Dendritic cell treated with granulocyte-macrophage colony-stimulating factor and Interleukin-4, amounts not matched to agents 40 ng/mL and 50 ng/mL, for 4 days (primary cell): ENCODE results near the gene SNED1.
"Not testable (repeated sequence)": the region's sequence is repeated elsewhere in the genome, so short reads cannot be mapped to it uniquely, and the experiment has no call there.

ENCODE experiments used
- H3K27ac Mint-ChIP-seq: one replicate; pipeline ENCODE4 v1.8.0; 2022; ENCODE audit warnings: mild to moderate bottlenecking, mixed read lengths
- H3K27me3 Mint-ChIP-seq: one replicate; pipeline ENCODE4 v1.8.0; 2022; ENCODE audit warnings: mild to moderate bottlenecking, mixed read lengths
- H3K36me3 Mint-ChIP-seq: one replicate; pipeline ENCODE4 v1.8.0; 2022; ENCODE audit warnings: low read depth, mixed read lengths
- H3K4me1 Mint-ChIP-seq: one replicate; pipeline ENCODE4 v1.8.0; 2022; ENCODE audit warnings: low read depth, mixed read lengths
- H3K4me3 Mint-ChIP-seq: one replicate; pipeline ENCODE4 v1.8.0; 2022; ENCODE audit warnings: mild to moderate bottlenecking, moderate library complexity, mixed read lengths
- H3K9me3 Mint-ChIP-seq: one replicate; pipeline ENCODE4 v1.8.0; 2022; ENCODE audit warnings: mixed read lengths
- intact Hi-C: fragments of 100-400 bp; cut with micrococcal nuclease; formaldehyde crosslinking; loops from one replicate; pipeline ENCODE4 v1.15.0; 2022

The SNED1 gene

DNA sequence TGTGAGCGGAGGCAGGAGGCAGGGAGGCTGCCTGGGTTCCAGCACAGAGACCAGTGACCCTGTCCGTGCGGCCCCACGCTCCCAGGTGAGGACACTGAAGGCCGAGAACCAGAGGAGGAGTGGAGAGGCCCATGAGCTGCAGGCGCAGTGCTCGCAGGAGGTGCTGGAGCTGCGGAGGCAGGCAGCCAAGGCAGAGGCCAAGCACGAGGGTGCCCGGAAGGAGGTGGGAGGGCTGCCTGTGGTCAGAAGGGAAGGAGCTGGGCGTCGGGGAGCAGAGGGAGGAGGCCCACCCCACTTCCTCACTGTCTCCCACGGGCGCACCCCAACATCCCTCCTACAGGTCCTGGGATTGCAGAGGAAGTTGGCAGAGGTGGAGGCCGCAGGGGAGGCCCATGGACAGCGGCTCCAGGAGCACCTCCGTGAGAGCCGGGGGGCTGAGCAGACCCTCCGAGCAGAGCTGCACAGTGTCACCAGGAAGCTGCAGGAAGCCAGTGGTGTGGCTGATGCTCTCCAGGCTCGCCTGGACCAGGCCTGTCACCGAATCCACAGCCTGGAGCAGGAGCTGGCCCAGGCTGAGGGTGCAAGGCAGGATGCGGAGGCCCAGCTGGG is 33.0 kb upstream of the SNED1 start:
- H3K4me3 Mint-ChIP-seq: peak overlapping the region; percentile 54
- intact Hi-C loops: no loop called here
- H3K36me3 Mint-ChIP-seq: no peaks in the 10 kb centered on the region
- no peaks in the 10 kb centered on the region for H3K27me3 Mint-ChIP-seq
- H3K4me1 Mint-ChIP-seq: peaks cover 10% of the 10 kb centered on the region
- no peak overlapping the region for H3K27ac Mint-ChIP-seq
- no peaks in the 10 kb centered on the region for H3K9me3 Mint-ChIP-seq

DNA sequence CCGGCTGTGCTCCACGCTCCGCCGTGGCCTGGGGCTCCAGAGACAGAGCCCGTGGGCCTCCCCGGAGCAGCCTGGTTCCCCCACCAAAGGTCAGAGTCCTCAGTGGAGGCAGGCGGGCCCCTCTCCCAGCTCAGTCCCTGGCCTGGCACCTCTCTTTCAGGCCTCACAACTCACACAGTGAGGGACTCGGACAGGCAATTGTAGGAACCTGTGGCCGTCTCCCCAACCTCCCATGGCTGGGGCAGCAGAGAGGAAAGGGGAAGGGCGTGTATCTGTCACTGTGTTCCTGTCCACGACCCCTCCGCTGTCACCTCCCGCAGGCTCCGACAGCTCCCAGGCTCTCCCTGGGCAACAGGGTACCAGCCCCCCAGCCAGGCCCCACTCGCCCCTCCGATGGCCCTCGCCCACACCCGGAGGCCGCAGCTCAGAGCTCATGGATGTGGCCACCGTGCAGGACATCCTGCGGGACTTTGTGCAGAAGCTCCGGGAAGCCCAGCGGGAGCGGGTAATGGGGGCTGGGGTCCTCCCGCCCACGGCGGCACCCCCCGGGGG is 32.4 kb upstream of the SNED1 start:
- Mint-ChIP-seq H3K36me3 (no peaks in the 10 kb centered on the region), H3K4me1 (peaks cover 12% of the 10 kb centered on the region), H3K27me3 (peaks cover 3% of the 10 kb centered on the region), H3K27ac (no peak overlapping the region), H3K4me3 (no peak overlapping the region), H3K9me3 (no peaks in the 10 kb centered on the region)
- intact Hi-C loops: no loop called here

DNA sequence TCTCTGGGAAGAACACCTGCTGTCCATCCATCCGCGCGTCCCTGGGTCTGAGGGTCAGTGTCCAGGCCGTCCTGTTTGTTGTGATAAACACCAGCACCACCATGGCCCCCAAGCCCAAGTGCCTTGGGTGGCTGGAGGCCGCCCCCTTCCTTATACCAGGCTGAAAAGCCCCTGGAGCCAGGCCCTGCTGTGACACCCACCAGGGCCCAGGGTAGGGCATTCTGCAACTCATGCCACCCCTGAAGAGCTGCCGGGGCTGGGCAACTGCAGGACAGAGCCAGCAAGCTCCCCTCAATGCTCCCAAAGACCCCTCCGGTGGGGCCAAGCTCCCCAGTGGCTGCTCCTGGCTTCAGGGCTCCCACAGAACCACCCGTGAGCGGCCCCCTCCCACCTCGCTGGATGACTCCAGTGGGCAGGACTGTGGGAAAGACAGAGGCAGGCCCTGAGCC is 31.9 kb upstream of the SNED1 start:
- intact Hi-C loops: no loop called here
- Mint-ChIP-seq H3K4me3 (peak overlapping the region; percentile 41), H3K4me1 (peaks cover 12% of the 10 kb centered on the region), H3K36me3 (no peaks in the 10 kb centered on the region), H3K27ac (no peak overlapping the region), H3K9me3 (no peaks in the 10 kb centered on the region), H3K27me3 (peaks cover 6% of the 10 kb centered on the region)

DNA sequence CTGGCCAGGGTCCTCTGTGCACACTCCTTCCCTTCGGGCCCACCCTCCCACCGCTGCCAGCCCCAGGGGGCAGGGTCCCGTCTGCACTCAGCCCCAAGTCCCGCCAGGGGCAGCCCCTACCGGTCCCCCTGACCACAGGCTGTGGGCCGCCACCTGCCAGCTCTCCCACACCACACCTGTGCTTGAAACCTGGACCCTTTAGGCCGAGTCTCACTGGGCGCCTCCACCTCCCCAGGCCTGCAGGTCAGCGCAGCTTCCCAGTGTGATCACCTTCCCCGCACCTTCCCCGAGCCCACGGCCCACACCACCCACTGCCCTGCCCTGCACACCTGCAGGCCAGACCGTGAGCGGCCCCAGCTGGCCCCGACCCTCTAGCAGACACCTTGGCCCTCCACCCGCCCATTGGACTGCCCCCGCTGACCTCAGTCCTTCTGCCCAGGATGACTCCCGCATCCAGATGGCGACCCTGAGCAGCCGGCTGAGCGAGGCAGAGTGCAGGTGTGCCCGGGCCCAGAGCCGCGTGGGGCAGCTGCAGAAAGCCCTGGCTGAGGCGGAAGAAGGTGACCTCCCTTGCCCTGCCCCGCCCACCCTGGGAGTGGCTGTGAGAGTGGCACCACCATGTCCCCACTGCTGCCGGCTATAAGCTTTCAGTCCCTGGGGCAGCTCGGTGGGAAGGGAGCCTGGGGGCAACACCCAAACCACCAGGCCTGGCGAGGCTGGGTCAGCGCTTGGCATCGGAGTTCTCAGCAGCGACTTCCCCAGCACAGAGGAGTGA is 31.3 kb upstream of the SNED1 start:
- no peak overlapping the region for H3K27ac Mint-ChIP-seq
- intact Hi-C loops: no loop called here

DNA sequence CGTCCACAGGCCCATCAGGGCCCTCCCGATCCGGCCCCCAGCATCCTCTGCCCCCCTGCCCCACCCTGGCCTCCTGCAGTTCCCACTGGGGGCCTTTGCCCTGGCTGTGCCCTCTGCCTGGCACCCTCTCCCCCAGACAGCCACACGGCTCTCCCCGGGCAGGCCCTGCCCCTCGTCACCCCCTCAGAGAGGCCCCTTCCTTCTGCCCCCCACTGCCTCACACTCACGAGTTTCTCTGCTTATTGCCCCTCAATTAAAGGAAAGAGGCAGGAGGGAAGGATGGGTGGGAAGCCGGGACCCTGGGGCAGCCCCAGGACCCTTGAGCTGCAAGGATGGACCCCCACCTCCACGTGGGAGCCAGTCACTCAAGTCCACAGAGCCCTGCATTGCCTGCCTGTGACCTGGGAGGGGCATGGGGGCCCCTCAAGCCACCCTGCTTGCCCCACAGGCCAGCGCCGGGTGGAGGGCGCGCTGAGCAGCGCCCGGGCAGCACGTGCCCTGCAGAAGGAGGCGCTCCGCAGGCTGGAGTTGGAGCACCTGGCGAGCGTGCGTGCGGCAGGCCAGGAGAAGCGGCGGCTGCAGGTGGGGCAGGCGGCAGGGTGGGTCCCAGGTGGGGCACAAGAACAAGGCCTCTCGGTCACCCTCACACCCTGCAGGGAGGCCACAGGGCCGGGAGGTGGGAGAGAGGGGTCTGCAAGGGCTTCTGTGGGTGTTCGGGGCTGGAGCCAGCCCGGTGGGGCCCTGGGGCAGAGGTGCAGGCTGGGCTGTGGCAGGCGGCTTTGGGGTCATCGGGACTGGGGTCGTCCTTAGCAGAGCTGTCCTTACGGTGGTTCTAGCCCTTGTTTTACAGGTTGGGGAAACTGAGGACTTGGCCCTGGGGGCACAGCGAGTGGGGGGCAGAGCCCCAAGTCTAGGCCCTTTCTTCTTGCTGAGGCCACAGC is 30.5 kb upstream of the SNED1 start:
- H3K27me3 Mint-ChIP-seq: peaks cover 17% of the 10 kb centered on the region
- H3K4me3 Mint-ChIP-seq: no peak overlapping the region
- no peaks in the 10 kb centered on the region for H3K9me3 Mint-ChIP-seq
- H3K27ac Mint-ChIP-seq: no peak overlapping the region
- intact Hi-C loops: no loop called here
- H3K36me3 Mint-ChIP-seq: no peaks in the 10 kb centered on the region
- peaks cover 12% of the 10 kb centered on the region for H3K4me1 Mint-ChIP-seq

More for the DNA sequence above, 31.3 kb upstream of the SNED1 start:
- Mint-ChIP-seq H3K36me3 (no peaks in the 10 kb centered on the region), H3K4me3 (peak overlapping the region; percentile 33), H3K4me1 (peaks cover 12% of the 10 kb centered on the region), H3K9me3 (no peaks in the 10 kb centered on the region), H3K27me3 (peaks cover 10% of the 10 kb centered on the region)

DNA sequence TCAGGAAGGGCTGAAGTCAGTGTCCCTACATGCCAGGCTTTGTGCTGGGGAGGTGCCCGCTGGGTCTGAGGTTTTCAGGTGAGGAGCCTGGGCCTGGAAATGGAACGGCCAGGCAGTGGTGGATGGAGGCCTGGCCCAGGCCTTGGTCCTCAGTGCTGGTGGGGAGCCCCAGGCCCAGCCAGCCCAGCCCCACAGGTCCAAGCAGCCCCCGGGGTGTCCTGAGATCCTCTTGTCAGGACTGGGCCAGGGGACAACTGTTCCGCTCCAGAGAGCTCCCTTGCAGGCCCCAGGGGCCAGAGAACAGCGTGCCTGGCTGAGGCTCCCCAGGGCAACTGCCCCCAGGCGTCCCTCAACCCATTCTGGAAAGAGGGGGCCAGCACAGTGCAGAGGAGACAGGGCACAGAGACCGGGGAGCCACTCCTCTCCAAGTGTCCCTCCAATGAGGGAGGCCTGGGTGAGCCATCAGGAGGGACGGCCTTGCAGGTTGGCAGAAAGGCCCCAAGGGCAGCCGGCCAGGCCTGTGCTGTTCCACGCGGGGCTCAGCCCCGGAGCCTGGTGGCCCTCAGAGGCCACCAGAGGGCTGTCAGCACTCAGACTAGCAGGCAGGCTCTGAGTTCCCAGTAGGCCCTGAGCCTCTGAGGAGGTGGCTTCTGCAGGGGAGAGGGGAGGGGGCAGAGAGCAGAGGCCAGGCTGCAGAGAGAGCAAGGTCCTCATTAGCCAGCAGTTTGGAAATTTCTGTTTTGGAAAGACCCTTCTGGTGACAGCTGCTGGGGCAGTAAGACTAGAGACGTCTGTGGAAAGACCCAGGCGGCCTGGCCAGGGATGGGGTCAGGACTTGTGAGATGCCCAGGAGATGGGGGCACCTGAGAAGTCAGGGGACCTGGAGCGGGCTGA is 29.4 kb upstream of the SNED1 start:
- no peaks in the 10 kb centered on the region for H3K9me3 Mint-ChIP-seq
- peaks cover 20% of the 10 kb centered on the region for H3K27me3 Mint-ChIP-seq
- no peak overlapping the region for H3K4me3 Mint-ChIP-seq
- H3K36me3 Mint-ChIP-seq: no peaks in the 10 kb centered on the region
- H3K27ac Mint-ChIP-seq: no peak overlapping the region
- peaks cover 12% of the 10 kb centered on the region for H3K4me1 Mint-ChIP-seq
- intact Hi-C loops: no loop called here

DNA sequence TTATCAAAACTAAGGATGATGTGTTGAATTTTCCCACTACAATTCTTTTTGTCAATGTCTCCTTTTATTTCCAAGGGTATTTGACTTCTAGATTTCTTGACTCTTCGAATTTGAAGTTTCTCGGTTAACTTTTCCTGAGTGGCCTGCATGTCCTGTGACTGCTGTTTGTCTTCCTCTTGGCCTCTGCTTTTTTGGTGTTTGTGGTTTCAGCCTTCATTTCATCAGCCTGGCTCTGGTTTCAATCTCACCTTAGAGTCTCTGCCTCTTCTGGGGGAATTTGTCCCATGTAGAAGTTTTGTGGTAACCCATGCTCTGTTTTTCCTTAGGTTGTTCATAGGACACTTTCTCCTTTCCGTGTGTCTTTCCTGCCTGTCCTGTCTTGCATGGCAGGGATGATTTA is 28.3 kb upstream of the SNED1 start:
- H3K9me3 Mint-ChIP-seq: no peaks in the 10 kb centered on the region
- H3K4me1 Mint-ChIP-seq: peaks cover 19% of the 10 kb centered on the region
- no peak overlapping the region for H3K4me3 Mint-ChIP-seq
- H3K27me3 Mint-ChIP-seq: peaks cover 25% of the 10 kb centered on the region
- no peak overlapping the region for H3K27ac Mint-ChIP-seq
- intact Hi-C loops: no loop called here
- no peaks in the 10 kb centered on the region for H3K36me3 Mint-ChIP-seq

DNA sequence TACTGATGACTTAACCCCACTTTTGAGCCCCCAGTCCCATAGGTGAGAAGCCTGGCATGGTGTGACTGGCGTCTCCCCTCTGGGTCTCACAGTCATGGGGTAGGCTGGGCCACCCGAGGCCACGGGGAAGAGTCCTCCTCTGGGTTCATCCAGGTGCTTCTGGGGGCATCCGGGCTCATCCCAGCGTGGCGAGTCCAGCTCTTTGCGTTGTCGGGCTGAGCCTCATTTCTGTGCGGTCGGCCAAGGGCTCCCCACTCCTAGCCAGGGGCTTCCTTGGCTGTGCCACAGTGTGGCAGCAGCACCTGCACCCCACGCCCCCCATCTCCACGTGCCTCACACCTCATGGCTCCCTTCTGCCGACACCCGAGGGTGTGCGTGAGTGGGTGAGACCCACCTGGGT is 27.6 kb upstream of the SNED1 start:
- H3K27ac Mint-ChIP-seq: no peak overlapping the region
- peaks cover 28% of the 10 kb centered on the region for H3K27me3 Mint-ChIP-seq
- H3K36me3 Mint-ChIP-seq: no peaks in the 10 kb centered on the region

DNA sequence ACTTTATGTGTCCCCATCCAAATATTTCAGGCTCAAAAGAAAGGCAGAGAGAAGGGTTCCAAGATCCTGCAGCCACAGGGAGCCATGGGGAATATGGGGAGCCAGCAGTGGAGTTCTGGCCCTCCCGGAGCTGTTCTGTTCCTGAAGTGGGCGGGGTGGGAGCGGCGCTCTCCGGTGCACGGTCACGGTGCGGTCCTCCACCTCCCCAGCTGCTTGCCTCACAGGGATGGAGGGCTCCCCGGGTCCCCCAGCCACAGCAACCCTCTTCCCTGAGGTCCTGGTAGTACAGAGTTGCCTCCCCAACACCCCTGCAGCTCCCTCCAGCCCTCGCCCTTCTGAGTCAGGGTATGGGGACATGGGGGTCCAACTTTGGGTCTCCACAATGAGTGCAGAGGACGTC is 26.2 kb upstream of the SNED1 start:
- no peak overlapping the region for H3K4me3 Mint-ChIP-seq
- H3K36me3 Mint-ChIP-seq: no peaks in the 10 kb centered on the region
- peaks cover 17% of the 10 kb centered on the region for H3K4me1 Mint-ChIP-seq
- peaks cover 28% of the 10 kb centered on the region for H3K27me3 Mint-ChIP-seq
- no peaks in the 10 kb centered on the region for H3K9me3 Mint-ChIP-seq
- H3K27ac Mint-ChIP-seq: no peak overlapping the region
- intact Hi-C loops: no loop called here

More for the DNA sequence above, 27.6 kb upstream of the SNED1 start:
- H3K4me1 Mint-ChIP-seq: peaks cover 20% of the 10 kb centered on the region
- no peaks in the 10 kb centered on the region for H3K9me3 Mint-ChIP-seq
- H3K4me3 Mint-ChIP-seq: no peak overlapping the region
- intact Hi-C loops: no loop called here

DNA sequence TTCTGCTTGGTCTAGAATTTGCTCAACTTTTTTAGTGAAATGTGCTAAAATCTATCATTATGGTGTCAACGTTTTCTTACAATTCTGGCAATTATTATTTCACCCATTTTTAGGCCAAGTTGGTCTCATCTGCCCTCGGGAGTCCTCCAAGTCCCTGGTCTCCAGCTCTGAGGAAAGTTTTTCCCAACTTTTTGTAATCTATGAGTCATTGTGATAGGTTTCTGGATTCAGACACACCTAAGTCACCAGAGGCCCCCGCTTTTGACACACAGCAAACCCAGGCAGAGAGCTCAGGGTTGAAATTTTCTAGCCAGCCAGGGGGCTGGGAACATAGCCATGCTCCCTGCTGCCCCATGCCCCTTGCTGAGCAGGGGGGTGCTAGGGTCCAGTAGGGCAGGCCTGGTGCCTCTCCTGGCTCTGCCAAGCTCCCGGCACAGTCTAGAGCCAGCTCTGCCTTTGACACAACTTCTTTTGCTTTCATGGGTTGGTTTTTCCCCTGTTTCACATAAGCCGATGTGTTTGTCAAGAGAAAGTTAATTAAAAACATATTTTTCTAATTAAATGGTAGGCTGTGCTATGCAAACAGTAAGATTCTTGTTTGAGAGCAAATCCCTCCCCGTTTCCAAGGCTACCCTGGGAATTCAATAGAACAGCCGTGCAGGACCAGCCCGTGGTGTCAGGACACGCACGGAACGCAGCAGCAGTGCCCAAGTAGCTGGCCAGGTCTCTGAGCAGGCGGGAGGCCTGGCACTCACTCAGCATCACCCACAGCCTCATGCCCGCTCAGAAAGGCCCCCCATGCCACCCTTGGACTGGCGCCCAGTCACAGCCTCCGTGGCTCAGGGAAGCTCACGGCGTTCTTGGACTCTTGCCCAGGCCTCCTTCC is 25.5 kb upstream of the SNED1 start:
- Mint-ChIP-seq H3K9me3 (no peaks in the 10 kb centered on the region), H3K36me3 (no peaks in the 10 kb centered on the region), H3K4me1 (peaks cover 15% of the 10 kb centered on the region), H3K27me3 (peaks cover 28% of the 10 kb centered on the region), H3K4me3 (no peak overlapping the region), H3K27ac (no peak overlapping the region)
- intact Hi-C loops: no loop called here

DNA sequence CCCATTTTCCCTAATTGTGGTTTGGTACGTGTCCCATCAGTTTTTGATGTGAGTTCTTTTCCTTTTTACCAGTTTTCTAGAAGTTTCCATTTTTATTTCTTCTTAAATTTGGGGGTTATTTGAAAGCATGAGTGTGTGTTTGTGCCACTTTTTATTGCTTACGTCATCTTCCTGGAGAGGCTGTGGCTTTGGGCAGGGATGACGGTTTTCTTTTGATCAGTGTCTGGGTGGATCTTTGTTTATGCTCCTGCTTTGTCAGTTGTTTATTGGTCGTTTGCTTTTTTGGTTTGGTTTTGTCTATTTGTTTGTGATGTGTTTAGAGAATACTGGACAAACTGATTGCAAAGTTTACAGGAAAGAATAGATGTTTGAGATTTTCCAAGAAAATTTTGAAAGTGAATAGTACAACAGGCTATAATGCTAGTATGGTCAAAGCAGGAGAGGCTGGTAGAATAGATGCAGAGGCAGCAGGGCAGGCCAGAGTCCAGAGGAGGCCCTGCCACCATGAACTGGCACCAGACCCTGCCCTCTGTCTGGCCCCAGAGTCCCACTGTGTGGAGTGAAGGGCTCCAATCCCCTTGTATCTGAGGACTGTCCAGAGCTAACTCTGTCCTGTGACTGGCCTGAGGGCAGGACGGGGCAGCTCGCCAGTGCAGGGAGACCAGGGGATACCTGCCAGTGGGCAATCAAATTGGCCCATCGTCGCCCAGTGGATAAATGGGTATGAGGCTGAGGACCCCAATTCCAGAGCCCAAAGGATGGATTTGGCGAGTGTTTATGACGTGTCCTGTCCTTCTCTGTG is 23.4 kb upstream of the SNED1 start:
- peaks cover 28% of the 10 kb centered on the region for H3K27me3 Mint-ChIP-seq
- no peaks in the 10 kb centered on the region for H3K36me3 Mint-ChIP-seq
- intact Hi-C loops: no loop called here
- no peaks in the 10 kb centered on the region for H3K9me3 Mint-ChIP-seq
- no peak overlapping the region for H3K27ac Mint-ChIP-seq
- no peak overlapping the region for H3K4me3 Mint-ChIP-seq
- peaks cover 14% of the 10 kb centered on the region for H3K4me1 Mint-ChIP-seq

DNA sequence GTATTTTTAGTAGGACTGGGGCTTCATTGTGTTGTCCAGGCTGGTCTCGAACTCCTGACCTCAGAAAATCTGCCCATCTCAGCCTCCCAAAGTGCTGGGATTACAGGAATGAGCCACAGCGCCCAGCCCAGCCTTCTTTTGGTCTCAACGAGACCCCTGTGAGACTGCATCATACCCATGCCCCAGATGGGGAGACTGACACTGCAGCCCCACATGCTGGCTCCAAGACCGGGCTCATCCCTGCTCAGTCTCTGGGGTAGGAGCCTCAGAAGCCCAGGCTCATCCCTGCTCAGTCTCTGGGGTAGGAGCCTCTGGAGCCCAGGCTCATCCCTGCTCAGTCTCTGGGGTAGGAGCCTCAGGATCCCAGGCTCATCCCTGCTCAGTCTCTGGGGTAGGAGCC is 22.5 kb upstream of the SNED1 start:
- H3K36me3 Mint-ChIP-seq, intact Hi-C loops, H3K27ac Mint-ChIP-seq, H3K4me1 Mint-ChIP-seq, H3K9me3 Mint-ChIP-seq, H3K4me3 Mint-ChIP-seq: not testable (repeated sequence)
- peaks cover 25% of the 10 kb centered on the region for H3K27me3 Mint-ChIP-seq
